HepG2 (cell line): ENCODE measurements around the gene CCDC30. TPM values are rescaled to one million over a fixed set of nuclear protein-coding genes. Genes with fewer than 3 reads are reported as not detected.
A peak's percentile ranks its signal among the peaks of the same experiment; 100 is the strongest.

Source experiments
- ELF4 ChIP-seq: sonication (generic); formaldehyde crosslinking; IDR thresholded peaks from 2 replicates; pipeline ENCODE4 v1.5.0; 2020; ENCODE audit warnings: missing genetic modification reagents, mild to moderate bottlenecking, moderate library complexity, borderline replicate concordance
- GLI4 ChIP-seq: sonication (generic); formaldehyde crosslinking; IDR thresholded peaks from 2 replicates; pipeline ENCODE4 v1.5.1; 2020; ENCODE audit warnings: missing genetic modification reagents, mild to moderate bottlenecking, moderate library complexity, borderline replicate concordance
- GTF3A ChIP-seq: sonication (generic); formaldehyde crosslinking; conservative IDR thresholded peaks from 2 replicates; pipeline ENCODE4 v1.4.0; 2020; ENCODE audit warnings: mild to moderate bottlenecking, missing genetic modification reagents
- HOXA9 ChIP-seq: sonication (generic); formaldehyde crosslinking; IDR thresholded peaks from 2 replicates; pipeline ENCODE4 v1.8.1; 2022; ENCODE audit warnings: missing genetic modification reagents, mild to moderate bottlenecking, moderate library complexity, borderline replicate concordance
- HOXD1 ChIP-seq: sonication (generic); formaldehyde crosslinking; IDR thresholded peaks from 2 replicates; pipeline ENCODE4 v1.5.0; 2020; ENCODE audit warnings: missing genetic modification reagents
- KDM5B ChIP-seq: sonication (generic); formaldehyde crosslinking; IDR thresholded peaks from 2 replicates; pipeline ENCODE4 v1.4.0; 2020; ENCODE audit warnings: missing genetic modification reagents, mild to moderate bottlenecking, borderline replicate concordance
- MTA3 ChIP-seq: sonication (generic); formaldehyde crosslinking; IDR thresholded peaks from 2 replicates; pipeline ENCODE4 v1.4.0; 2020; ENCODE audit warnings: missing genetic modification reagents
- NCOA1 ChIP-seq: sonication (generic); formaldehyde crosslinking; IDR thresholded peaks from 2 replicates; pipeline ENCODE4 v1.9.0; 2021; ENCODE audit warnings: missing genetic modification reagents
- RXRA ChIP-seq: sonication (generic); formaldehyde crosslinking; IDR thresholded peaks from 2 replicates; pipeline ENCODE4 v1.5.1; 2020; ENCODE audit warnings: missing genetic modification reagents
- TEAD2 ChIP-seq: sonication (generic); formaldehyde crosslinking; IDR thresholded peaks from 2 replicates; pipeline ENCODE4 v1.9.0; 2021; ENCODE audit warnings: missing genetic modification reagents
- TP53 ChIP-seq: sonication (generic); formaldehyde crosslinking; conservative IDR thresholded peaks from 2 replicates; pipeline ENCODE4 v1.4.0; 2020; ENCODE audit warnings: missing genetic modification reagents
- ZNF3 ChIP-seq: IDR thresholded peaks from 2 replicates; pipeline ENCODE4 v1.7.0; 2017; ENCODE audit warnings: inconsistent platforms
- ZNF670 ChIP-seq: sonication (generic); formaldehyde crosslinking; IDR thresholded peaks from 2 replicates; pipeline ENCODE4 v1.8.0; 2022; ENCODE audit warnings: mild to moderate bottlenecking, missing genetic modification reagents, borderline replicate concordance
- polyA plus RNA-seq, 8 experiments: library from polyadenylated mRNA; depleted of rRNA in 3 of 8; stranded (reverse) in 7 of 8; unstranded in 1 of 8; fragments of >200 nt; fragmentation: Illumina TruSeq in 4 of 8; extraction: Trizol in 4 of 8; gene quantifications; 2 replicates each; pipeline versions ENCODE4 v1.2.1 to v1.2.3, GENCODE V29; 2011 to 2016; ENCODE audit warnings: low read depth in 4 of 8, missing spikeins in 1 of 8, mixed read lengths in 1 of 8; ENCODE audit not compliant: insufficient read depth in 1 of 8
- total RNA-seq, 5 experiments: library from RNA; depleted of rRNA; stranded (reverse); fragments of >200 nt; fragmentation: Illumina TruSeq; extraction: Trizol; gene quantifications; 2 replicates each; pipeline ENCODE4 v1.2.3, GENCODE V29; 2016; ENCODE audit warnings: low read depth in 1 of 5
- TF ChIP-seq, protein P1 (sequence below): sonication (generic); formaldehyde crosslinking; IDR thresholded peaks from 2 replicates; pipeline ENCODE4 v1.4.0; 2020; ENCODE audit warnings: mild to moderate bottlenecking, missing genetic modification reagents
- TF ChIP-seq, protein P2 (sequence below): sonication (generic); formaldehyde crosslinking; IDR thresholded peaks from 2 replicates; pipeline ENCODE4 v1.4.0; 2020; ENCODE audit warnings: missing genetic modification reagents, borderline replicate concordance
- TF ChIP-seq, protein P3 (sequence below): sonication (generic); formaldehyde crosslinking; IDR thresholded peaks from 2 replicates; pipeline ENCODE4 v1.5.1; 2020; ENCODE audit warnings: missing genetic modification reagents, mild to moderate bottlenecking, borderline replicate concordance
- TF ChIP-seq, protein P4 (sequence below): sonication (generic); formaldehyde crosslinking; IDR thresholded peaks from 2 replicates; pipeline ENCODE4 v1.5.0; 2020; ENCODE audit warnings: mild to moderate bottlenecking, missing genetic modification reagents
- TF ChIP-seq, protein P5 (sequence below): sonication (generic); formaldehyde crosslinking; IDR thresholded peaks from 2 replicates; pipeline ENCODE4 v1.5.1; 2020; ENCODE audit warnings: missing genetic modification reagents, mild to moderate bottlenecking, borderline replicate concordance
- TF ChIP-seq, protein P6 (sequence below): sonication (generic); formaldehyde crosslinking; IDR thresholded peaks from 2 replicates; pipeline ENCODE4 v1.5.0; 2020; ENCODE audit warnings: missing genetic modification reagents, mild to moderate bottlenecking, borderline replicate concordance

The CCDC30 gene
- total and polyA plus RNA-seq, 2 of the 13 experiments (the other 11 are each of a cell fraction or from before 2014, with no cell fraction given) = 0.25 to 0.77 TPM

DNA sequence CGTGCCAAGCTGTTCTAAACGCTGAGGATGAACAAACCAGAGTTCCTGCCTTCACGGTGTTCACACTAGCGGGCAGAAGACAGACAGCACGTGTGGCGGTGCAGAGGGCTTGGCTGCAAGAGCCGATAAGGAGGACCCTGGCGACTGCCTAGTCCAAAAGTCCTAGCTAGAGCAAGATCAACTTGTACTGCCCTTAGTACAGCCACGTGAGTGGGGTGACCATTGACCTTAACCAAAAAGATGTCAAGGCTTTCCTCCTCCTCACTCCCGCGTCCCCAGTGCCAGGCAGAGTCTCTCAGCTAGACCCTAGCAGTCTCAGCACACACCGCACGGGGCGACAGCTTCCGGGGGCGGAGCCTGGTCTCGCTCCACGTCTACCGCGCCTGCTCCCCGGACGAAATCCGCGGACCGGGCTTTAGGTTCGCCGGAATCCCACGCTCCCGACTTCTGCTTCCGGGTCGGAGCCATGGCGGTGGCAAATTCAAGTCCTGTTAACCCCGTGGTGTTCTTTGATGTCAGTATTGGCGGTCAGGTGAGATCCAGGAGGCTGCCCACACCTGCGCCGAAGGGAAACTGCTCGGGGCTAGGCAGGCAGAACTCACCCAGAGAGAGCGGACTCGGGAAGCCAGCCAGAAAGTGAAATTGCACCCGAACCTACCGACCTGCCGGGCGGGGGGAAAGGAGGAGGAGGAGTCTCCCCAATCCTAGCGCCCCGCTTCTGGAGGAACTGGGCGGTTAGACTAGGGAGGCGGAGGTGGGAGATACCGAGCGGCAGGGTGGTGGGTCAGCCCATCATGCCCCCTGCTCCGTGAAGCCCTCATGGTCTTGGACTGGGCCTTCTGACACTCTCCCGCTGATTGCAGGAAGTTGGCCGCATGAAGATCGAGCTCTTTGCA, 195.1 kb downstream of the CCDC30 start, which contains the start of gene PPIH (continued):
- TF ChIP-seq, protein P1, sequence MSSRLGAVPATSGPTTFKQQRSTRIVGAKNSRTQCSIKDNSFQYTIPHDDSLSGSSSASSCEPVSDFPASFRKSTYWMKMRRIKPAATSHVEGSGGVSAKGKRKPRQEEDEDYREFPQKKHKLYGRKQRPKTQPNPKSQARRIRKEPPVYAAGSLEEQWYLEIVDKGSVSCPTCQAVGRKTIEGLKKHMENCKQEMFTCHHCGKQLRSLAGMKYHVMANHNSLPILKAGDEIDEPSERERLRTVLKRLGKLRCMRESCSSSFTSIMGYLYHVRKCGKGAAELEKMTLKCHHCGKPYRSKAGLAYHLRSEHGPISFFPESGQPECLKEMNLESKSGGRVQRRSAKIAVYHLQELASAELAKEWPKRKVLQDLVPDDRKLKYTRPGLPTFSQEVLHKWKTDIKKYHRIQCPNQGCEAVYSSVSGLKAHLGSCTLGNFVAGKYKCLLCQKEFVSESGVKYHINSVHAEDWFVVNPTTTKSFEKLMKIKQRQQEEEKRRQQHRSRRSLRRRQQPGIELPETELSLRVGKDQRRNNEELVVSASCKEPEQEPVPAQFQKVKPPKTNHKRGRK (CRISPR knock-in tag) = no peak
- TF ChIP-seq, protein P2, sequence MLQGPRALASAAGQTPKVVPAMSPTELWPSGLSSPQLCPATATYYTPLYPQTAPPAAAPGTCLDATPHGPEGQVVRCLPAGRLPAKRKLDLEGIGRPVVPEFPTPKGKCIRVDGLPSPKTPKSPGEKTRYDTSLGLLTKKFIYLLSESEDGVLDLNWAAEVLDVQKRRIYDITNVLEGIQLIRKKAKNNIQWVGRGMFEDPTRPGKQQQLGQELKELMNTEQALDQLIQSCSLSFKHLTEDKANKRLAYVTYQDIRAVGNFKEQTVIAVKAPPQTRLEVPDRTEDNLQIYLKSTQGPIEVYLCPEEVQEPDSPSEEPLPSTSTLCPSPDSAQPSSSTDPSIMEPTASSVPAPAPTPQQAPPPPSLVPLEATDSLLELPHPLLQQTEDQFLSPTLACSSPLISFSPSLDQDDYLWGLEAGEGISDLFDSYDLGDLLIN (CRISPR knock-in tag) = no peak
- TF ChIP-seq HOXD1 = no peak
- no peak for TF ChIP-seq ELF4
- TF ChIP-seq, protein P3, sequence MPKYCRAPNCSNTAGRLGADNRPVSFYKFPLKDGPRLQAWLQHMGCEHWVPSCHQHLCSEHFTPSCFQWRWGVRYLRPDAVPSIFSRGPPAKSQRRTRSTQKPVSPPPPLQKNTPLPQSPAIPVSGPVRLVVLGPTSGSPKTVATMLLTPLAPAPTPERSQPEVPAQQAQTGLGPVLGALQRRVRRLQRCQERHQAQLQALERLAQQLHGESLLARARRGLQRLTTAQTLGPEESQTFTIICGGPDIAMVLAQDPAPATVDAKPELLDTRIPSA (CRISPR knock-in tag) = peak; percentile 92; the same call in 1 of the 2 replicates
- TF ChIP-seq, protein P4, sequence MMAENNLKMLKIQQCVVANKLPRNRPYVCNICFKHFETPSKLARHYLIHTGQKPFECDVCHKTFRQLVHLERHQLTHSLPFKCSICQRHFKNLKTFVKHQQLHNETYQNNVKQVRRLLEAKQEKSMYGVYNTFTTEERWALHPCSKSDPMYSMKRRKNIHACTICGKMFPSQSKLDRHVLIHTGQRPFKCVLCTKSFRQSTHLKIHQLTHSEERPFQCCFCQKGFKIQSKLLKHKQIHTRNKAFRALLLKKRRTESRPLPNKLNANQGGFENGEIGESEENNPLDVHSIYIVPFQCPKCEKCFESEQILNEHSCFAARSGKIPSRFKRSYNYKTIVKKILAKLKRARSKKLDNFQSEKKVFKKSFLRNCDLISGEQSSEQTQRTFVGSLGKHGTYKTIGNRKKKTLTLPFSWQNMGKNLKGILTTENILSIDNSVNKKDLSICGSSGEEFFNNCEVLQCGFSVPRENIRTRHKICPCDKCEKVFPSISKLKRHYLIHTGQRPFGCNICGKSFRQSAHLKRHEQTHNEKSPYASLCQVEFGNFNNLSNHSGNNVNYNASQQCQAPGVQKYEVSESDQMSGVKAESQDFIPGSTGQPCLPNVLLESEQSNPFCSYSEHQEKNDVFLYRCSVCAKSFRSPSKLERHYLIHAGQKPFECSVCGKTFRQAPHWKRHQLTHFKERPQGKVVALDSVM = peak; percentile 39; the same call in 1 of the 2 replicates
- TF ChIP-seq MTA3 (CRISPR knock-in tag) = no peak
- TF ChIP-seq RXRA (CRISPR knock-in tag) = peak; percentile 82; the same call in 1 of the 2 replicates
- TF ChIP-seq KDM5B (CRISPR knock-in tag) = peak; percentile 66; the same call in 1 of the 2 replicates
- TF ChIP-seq GTF3A (CRISPR knock-in tag) = no peak
- no peak for TF ChIP-seq TP53 (CRISPR knock-in tag)
- TF ChIP-seq HOXA9 (CRISPR knock-in tag) = peak; percentile 13; the same call in 1 of the 2 replicates
- no peak; the same call in 1 of the 2 replicates for TF ChIP-seq ZNF3 (CRISPR knock-in tag)
- TF ChIP-seq GLI4 = peak; percentile 64; the same call in 1 of the 2 replicates
- no peak for TF ChIP-seq ZNF670 (CRISPR knock-in tag)
- no peak for TF ChIP-seq TEAD2
- TF ChIP-seq, protein P5, sequence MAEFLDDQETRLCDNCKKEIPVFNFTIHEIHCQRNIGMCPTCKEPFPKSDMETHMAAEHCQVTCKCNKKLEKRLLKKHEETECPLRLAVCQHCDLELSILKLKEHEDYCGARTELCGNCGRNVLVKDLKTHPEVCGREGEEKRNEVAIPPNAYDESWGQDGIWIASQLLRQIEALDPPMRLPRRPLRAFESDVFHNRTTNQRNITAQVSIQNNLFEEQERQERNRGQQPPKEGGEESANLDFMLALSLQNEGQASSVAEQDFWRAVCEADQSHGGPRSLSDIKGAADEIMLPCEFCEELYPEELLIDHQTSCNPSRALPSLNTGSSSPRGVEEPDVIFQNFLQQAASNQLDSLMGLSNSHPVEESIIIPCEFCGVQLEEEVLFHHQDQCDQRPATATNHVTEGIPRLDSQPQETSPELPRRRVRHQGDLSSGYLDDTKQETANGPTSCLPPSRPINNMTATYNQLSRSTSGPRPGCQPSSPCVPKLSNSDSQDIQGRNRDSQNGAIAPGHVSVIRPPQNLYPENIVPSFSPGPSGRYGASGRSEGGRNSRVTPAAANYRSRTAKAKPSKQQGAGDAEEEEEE (CRISPR knock-in tag) = no peak
- peak; percentile 82; the same call in 1 of the 2 replicates for TF ChIP-seq NCOA1 (CRISPR knock-in tag)
- TF ChIP-seq, protein P6, sequence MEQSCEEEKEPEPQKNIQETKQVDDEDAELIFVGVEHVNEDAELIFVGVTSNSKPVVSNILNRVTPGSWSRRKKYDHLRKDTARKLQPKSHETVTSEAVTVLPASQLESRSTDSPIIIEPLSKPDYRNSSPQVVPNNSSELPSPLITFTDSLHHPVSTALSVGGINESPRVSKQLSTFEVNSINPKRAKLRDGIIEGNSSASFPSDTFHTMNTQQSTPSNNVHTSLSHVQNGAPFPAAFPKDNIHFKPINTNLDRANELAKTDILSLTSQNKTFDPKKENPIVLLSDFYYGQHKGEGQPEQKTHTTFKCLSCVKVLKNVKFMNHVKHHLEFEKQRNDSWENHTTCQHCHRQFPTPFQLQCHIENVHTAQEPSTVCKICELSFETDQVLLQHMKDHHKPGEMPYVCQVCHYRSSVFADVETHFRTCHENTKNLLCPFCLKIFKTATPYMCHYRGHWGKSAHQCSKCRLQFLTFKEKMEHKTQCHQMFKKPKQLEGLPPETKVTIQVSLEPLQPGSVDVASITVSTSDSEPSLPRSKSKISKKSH (CRISPR knock-in tag) = peak; percentile 73; the same call in 1 of the 2 replicates
